ENCODE data around the gene AGAP1. TPM values are rescaled to one million over a fixed set of nuclear protein-coding genes. Genes with fewer than 3 reads are reported as not detected.

Gene AGAP1
- total RNA-seq, 1 donor: 12.3 TPM

- no peak overlapping the region for H3K4me3 ChIP-seq (ENCODE audit: low read depth, low read length)
- TF ChIP-seq CTCF (IDR thresholded peaks at IDR 0.05; ENCODE audit: insufficient read depth, low read length): no peak
- no peak for DNase-seq (ENCODE audit: low read depth)
Measured at GRCh38 chr2:235692671-235693171, 198.9 kb downstream of the AGAP1 start.

- DNase-seq (ENCODE audit: low read depth): no peak
- H3K4me3 ChIP-seq (ENCODE audit: low read depth, low read length): no peak overlapping the region
- no peak for TF ChIP-seq CTCF (IDR thresholded peaks at IDR 0.05; ENCODE audit: insufficient read depth, low read length)
Measured at GRCh38 chr2:235693279-235693678, 199.4 kb downstream of the AGAP1 start.

DNA sequence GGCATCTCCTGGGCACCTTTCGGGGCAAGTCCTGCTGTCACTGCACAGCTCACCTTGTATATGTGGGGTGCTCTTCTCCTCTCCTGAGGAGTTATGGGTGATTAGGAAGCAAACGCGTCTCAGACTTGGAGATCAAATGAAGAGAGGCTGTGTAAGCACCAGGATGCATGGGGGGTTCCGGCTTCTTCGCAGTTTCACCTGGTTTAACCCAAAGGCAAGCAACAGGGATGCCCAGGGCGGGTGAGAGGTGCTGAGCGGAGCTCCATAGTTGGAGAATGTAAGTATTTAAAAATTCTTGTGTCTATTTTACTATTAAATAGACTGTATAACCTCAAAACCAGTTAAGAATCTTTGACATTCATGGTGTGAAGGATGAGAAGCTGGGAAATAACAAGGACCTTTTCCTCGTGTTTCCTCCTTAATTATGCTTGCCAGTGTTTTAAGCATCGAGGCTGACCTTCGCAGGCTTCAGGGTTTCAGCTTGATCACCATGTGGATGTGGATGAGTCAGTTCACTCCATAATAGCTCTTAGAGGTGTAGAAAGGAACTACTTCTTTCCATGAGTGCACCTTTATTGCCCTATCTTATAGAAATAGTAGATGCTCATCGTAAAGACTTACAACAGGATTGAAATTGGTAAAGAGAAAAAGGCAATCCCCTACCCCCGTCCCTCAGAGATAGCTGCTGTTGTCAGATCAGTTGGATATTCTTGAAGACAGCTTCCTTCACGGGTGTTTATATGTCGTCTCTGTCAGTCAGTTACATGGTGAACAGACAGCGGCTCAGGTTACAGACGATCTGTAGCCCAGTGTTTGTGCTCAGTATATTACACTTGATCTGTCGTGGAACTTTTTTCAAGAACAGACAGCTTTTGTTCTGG lies 201.1 kb downstream of the AGAP1 start:
- no peak for DNase-seq (ENCODE audit: low read depth)
- no peak overlapping the region for H3K4me3 ChIP-seq (ENCODE audit: low read depth, low read length)
- no peak for TF ChIP-seq CTCF (IDR thresholded peaks at IDR 0.05; ENCODE audit: insufficient read depth, low read length)

DNA sequence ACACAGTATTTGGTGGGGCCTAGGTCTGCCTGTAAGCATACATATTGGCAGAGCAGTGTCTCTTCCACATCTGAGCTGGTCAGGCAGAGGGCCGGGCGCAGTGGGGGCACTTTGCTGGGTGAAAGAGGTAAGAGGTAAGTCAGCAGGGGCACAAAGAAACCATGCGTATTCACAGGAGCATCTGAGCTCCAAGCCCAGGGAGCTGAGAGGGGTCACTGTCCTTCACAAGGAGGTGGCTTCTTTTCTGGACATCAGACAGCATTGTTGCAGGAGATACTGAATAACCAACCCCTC lies 201.7 kb downstream of the AGAP1 start:
- no peak for DNase-seq (ENCODE audit: low read depth)
- TF ChIP-seq CTCF (IDR thresholded peaks at IDR 0.05; ENCODE audit: insufficient read depth, low read length): no peak
- no peak overlapping the region for H3K4me3 ChIP-seq (ENCODE audit: low read depth, low read length)

- H3K4me3 ChIP-seq (ENCODE audit: low read depth, low read length): no peak overlapping the region
- no peak for TF ChIP-seq CTCF (IDR thresholded peaks at IDR 0.05; ENCODE audit: insufficient read depth, low read length)
- DNase-seq (ENCODE audit: low read depth): no peak
Measured at GRCh38 chr2:235697041-235697440, 203.2 kb downstream of the AGAP1 start.

DNA sequence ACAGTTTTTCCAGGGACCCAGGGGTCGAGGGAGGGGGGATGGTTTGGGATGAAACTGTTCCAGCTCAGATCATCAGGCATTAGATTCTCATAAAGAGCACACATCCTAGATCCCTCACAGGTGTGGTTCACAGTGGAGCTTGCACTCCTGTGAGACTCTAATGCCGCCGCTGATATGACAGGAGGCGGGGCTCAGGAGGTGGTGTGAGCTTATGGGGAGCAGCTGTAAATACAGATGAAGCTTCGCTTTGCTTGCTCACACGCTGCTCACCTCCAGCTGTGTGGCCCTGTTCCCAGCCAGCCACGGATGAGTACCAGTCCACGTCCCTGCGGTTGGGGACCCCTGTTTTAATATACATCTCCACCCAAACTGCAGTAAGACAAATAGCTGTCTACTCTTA lies 204.2 kb downstream of the AGAP1 start:
- TF ChIP-seq CTCF (IDR thresholded peaks at IDR 0.05; ENCODE audit: insufficient read depth, low read length): no peak
- no peak for DNase-seq (ENCODE audit: low read depth)

More for the DNA sequence above, 204.2 kb downstream of the AGAP1 start:
- no peak overlapping the region for H3K4me3 ChIP-seq (ENCODE audit: low read depth, low read length)
